ENCODE results near the gene NCOA5.

DNA sequence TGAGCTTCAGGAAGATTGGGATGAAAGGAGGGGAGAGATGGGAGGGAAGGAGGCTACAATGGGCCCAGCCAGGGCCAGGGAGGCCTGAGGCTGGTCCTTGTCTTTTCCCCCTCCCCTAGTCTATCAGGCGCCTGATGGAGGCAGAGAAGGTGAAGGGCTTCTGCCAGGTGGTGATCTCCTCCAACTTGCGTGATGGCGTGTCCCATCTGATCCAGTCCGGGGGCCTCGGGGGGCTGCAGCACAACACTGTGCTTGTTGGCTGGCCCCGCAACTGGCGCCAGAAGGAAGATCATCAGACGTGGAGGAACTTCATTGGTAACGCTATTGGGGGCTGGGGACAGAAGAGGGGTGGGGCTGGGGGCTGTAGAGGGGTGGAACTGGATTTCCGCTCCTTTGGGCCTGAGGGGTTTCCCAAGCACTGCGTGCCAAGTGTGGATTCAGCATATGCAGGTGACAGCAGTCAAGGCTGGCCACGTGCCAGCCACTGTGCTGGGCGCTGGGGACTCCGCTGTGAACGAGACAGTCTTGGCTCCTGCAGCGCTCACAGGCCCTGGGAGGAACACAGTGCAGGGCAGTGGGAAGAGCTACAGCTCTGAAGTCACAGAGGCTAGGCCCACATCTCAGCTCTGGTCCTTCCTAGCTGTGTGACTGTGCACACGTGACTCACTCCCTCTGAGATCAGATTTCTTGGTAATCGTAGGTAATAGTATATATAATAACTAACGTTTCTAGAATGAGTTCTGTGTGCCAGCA is 38.0 kb downstream of the NCOA5 start:
- TF ChIP-seq POLR2A (IDR thresholded peaks at IDR 0.05) = no peak
- TF ChIP-seq, protein P1, sequence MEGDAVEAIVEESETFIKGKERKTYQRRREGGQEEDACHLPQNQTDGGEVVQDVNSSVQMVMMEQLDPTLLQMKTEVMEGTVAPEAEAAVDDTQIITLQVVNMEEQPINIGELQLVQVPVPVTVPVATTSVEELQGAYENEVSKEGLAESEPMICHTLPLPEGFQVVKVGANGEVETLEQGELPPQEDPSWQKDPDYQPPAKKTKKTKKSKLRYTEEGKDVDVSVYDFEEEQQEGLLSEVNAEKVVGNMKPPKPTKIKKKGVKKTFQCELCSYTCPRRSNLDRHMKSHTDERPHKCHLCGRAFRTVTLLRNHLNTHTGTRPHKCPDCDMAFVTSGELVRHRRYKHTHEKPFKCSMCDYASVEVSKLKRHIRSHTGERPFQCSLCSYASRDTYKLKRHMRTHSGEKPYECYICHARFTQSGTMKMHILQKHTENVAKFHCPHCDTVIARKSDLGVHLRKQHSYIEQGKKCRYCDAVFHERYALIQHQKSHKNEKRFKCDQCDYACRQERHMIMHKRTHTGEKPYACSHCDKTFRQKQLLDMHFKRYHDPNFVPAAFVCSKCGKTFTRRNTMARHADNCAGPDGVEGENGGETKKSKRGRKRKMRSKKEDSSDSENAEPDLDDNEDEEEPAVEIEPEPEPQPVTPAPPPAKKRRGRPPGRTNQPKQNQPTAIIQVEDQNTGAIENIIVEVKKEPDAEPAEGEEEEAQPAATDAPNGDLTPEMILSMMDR (IDR thresholded peaks at IDR 0.05 in 4 of 5, conservative IDR thresholded peaks at IDR 0.05 in 1 of 5) = no peak
